K562 (cell line): ENCODE measurements around the gene POU3F1. TPM values are rescaled to one million over a fixed set of nuclear protein-coding genes. Genes with fewer than 3 reads are reported as not detected.

ENCODE experiments used
- ATAC-seq: fragments of 200-7000 bp; cut with Tn5 transposase; 3 replicates; pipeline ENCODE4 v1.9.1; 2020; ENCODE audit warnings: moderate library complexity
- BruUV-seq: library from RNA; stranded (reverse); fragments of 400-500 nt; replicated peaks from 2 replicates; lab custom pipeline; 2021; lab: Mats Ljungman, UMichigan
- CTCF ChIA-PET: fragments of 300-600 bp; formaldehyde crosslinking; extraction: SDS; loops from one replicate; lab custom pipeline; 2021; ENCODE audit warnings: low intra/inter-chr PET ratio; lab: Yijun Ruan, JAX
- POLR2A ChIA-PET: fragments of 300-600, 350-650 bp; sonication (Branson Sonifier 250); formaldehyde crosslinking; extraction: SDS; loops from one replicate; lab custom pipeline; 2021; ENCODE audit warnings: antibody characterized with exemption, inconsistent platforms; lab: Yijun Ruan, JAX
- DNase-seq, 4 experiments: peaks; one replicate each; pipeline versions ENCODE4 v3.0.0 to v3.0.0-alpha.2; 2011 to 2018; ENCODE audit warnings: low spot score in 3 of 4, mixed read lengths in 3 of 4; ENCODE audit errors: extremely low read depth in 1 of 4
- FAIRE-seq: peaks from 2 replicates; lab custom pipeline; 2011; peaks lifted over from hg19 to GRCh38; lab: Jason Lieb, UNC
- H2AFZ ChIP-seq: 2 replicates; pipeline ENCODE4 v1.6.0; 2011; ENCODE audit warnings: low read depth, low read length, control low read depth, inconsistent platforms
- H3K27ac ChIP-seq: fragments of 200-600 bp; 3 replicates; pipeline ENCODE4 v1.8.0; 2011; ENCODE audit warnings: low read depth, mild to moderate bottlenecking, control low read depth, inconsistent platforms, low read length, moderate library complexity, mixed read lengths; ENCODE audit errors: extremely low read depth
- H3K27me3 ChIP-seq, 2 experiments: fragments of 300-600 bp in 1 of 2; 2 replicates in 1 of 2; 3 replicates in 1 of 2; pipeline versions ENCODE4 v1.6.0 to v1.8.0; 2011; ENCODE audit warnings: inconsistent platforms in 2 of 2, low read length in 2 of 2, mild to moderate bottlenecking in 1 of 2, mixed read lengths in 1 of 2, moderate library complexity in 1 of 2; ENCODE audit not compliant: control insufficient read depth in 2 of 2, insufficient read depth in 2 of 2
- H3K36me3 ChIP-seq: fragments of 300-600 bp; 3 replicates; pipeline ENCODE4 v1.8.0; 2011; ENCODE audit warnings: mild to moderate bottlenecking, low read length, inconsistent platforms; ENCODE audit not compliant: control insufficient read depth, insufficient read depth
- H3K4me1 ChIP-seq, 2 experiments: fragments of 200-600 bp in 1 of 2; replicated peaks in 1 of 2; 2 replicates in 1 of 2; 3 replicates in 1 of 2; pipeline versions ENCODE4 v1.5.1 to v1.8.0; 2011; ENCODE audit warnings: inconsistent platforms in 2 of 2, low read length in 2 of 2, mild to moderate bottlenecking in 1 of 2, mixed read lengths in 1 of 2, moderate library complexity in 1 of 2; ENCODE audit not compliant: control insufficient read depth in 2 of 2, insufficient read depth in 2 of 2
- H3K4me2 ChIP-seq: 2 replicates; pipeline ENCODE4 v1.6.1; 2011; ENCODE audit warnings: low read length, control low read depth, inconsistent platforms, mixed read lengths; ENCODE audit not compliant: insufficient read depth
- H3K4me3 ChIP-seq: fragments of 200-600 bp; sonication (generic), shearing (Covaris generic); 2 replicates; pipeline ENCODE4 v1.5.1; 2016; ENCODE audit warnings: control low read depth, inconsistent platforms
- H3K79me2 ChIP-seq: fragments of 200-600 bp; 3 replicates; pipeline ENCODE4 v1.8.0; 2011; ENCODE audit warnings: low read length, inconsistent platforms; ENCODE audit not compliant: control insufficient read depth, insufficient read depth
- H3K9ac ChIP-seq, 2 experiments: 2 replicates each; pipeline versions ENCODE4 v1.6.0 to v1.6.1; 2011; ENCODE audit warnings: low read depth in 2 of 2, low read length in 2 of 2, control low read depth in 1 of 2, inconsistent platforms in 1 of 2, mild to moderate bottlenecking in 1 of 2, mixed read lengths in 1 of 2; ENCODE audit not compliant: insufficient read depth in 1 of 2
- H3K9me1 ChIP-seq: one replicate; pipeline ENCODE4 v1.6.0; 2011; ENCODE audit warnings: inconsistent platforms, mild to moderate bottlenecking, low read length, moderate library complexity; ENCODE audit not compliant: control insufficient read depth, insufficient read depth
- H3K9me3 ChIP-seq: replicated peaks from 2 replicates; pipeline ENCODE4 v1.5.1; 2011; ENCODE audit warnings: low read depth, low read length, inconsistent platforms; ENCODE audit not compliant: control insufficient read depth, insufficient read depth
- H4K20me1 ChIP-seq: replicated peaks from 2 replicates; pipeline ENCODE4 v1.6.1; 2011; ENCODE audit warnings: low read length, inconsistent platforms, mixed read lengths; ENCODE audit not compliant: control insufficient read depth, insufficient read depth
- CGGBP1 ChIP-seq: fragments of 250-450 bp; sonication (Bioruptor Pico); IDR thresholded peaks from 2 replicates; pipeline ENCODE4 v1.9.0; 2021; ENCODE audit warnings: mild to moderate bottlenecking
- DIDO1 ChIP-seq: fragments of 450-650 bp; IDR thresholded peaks from 2 replicates; pipeline ENCODE4 v1.6.1; 2016; ENCODE audit warnings: low read depth, missing biosample characterization, missing genetic modification characterization
- HMGXB4 ChIP-seq: sonication (generic); formaldehyde crosslinking; IDR thresholded peaks from 2 replicates; pipeline ENCODE4 v1.8.1; 2023; ENCODE audit warnings: mild to moderate bottlenecking, missing genetic modification reagents
- KLF13 ChIP-seq: fragments of 450-650 bp; IDR thresholded peaks from 2 replicates; pipeline ENCODE4 v1.6.1; 2016; ENCODE audit warnings: missing genetic modification characterization, low read depth, mild to moderate bottlenecking, missing compliant biosample characterization, moderate library complexity, borderline replicate concordance
- MCM2 ChIP-seq: fragments of 450-650 bp; IDR thresholded peaks from 2 replicates; pipeline ENCODE4 v1.6.1; 2017; ENCODE audit warnings: low read depth, mild to moderate bottlenecking
- NRF1 ChIP-seq, 2 experiments: fragments of 450-650 bp; IDR thresholded peaks in 1 of 2; conservative IDR thresholded peaks in 1 of 2; 2 replicates each; pipeline ENCODE4 v1.6.1; 2014; ENCODE audit warnings: mild to moderate bottlenecking in 2 of 2
- ZNF431 ChIP-seq: sonication (generic); formaldehyde crosslinking; IDR thresholded peaks from 2 replicates; pipeline ENCODE4 v1.8.0; 2022; ENCODE audit warnings: mild to moderate bottlenecking, missing genetic modification reagents
- ZNF518B ChIP-seq: fragments of 250-450 bp; sonication (Bioruptor Pico); IDR thresholded peaks from 2 replicates; pipeline ENCODE4 v1.5.0; 2021; ENCODE audit warnings: mild to moderate bottlenecking, moderate library complexity
- ZNF584 ChIP-seq: fragments of 200-800 bp; sonication (Bioruptor generic); IDR thresholded peaks from 2 replicates; pipeline ENCODE4 v1.6.1; 2016; ENCODE audit warnings: low read depth, mild to moderate bottlenecking, missing genetic modification characterization, missing compliant biosample characterization
- ZNF655 ChIP-seq: fragments of 250-450 bp; sonication (Bioruptor Pico); IDR thresholded peaks from 2 replicates; pipeline ENCODE4 v1.5.0; 2021
- WGBS: fragments of 100-300 bp; shearing (Covaris generic); methylation state at CpG from one replicate; pipeline ENCODE4 v1.1.6; 2016; ENCODE audit warnings: low coverage, mixed read lengths; ENCODE audit not compliant: insufficient coverage; ENCODE audit errors: missing lambda C conversion rate; 5-methylcytosine and 5-hydroxymethylcytosine counted together
- in situ Hi-C: fragments of 300-500 bp; cut with MboI; formaldehyde crosslinking; loops from 4 replicates; pipeline ENCODE4 v1.15.0; 2018; ENCODE audit warnings: inconsistent platforms, mixed read lengths
- intact Hi-C: fragments of 100-400 bp; cut with micrococcal nuclease; formaldehyde crosslinking; loops from 2 replicates; pipeline ENCODE4 v1.14.2; 2022
- polyA plus RNA-seq, 8 experiments: library from polyadenylated mRNA; depleted of rRNA in 4 of 8; stranded (reverse) in 5 of 8; unstranded in 3 of 8; fragments of >200 nt; fragmentation: Nextera tagmentation in 2 of 8; fragmentation: Illumina TruSeq in 1 of 8; extraction: Ambion mirVana in 2 of 8; extraction: Trizol in 1 of 8; gene quantifications; 2 replicates each; pipeline versions ENCODE4 v1.2.1 to v1.2.3, GENCODE V29; 2011 to 2014; ENCODE audit warnings: inconsistent platforms in 1 of 8, missing spikeins in 1 of 8
- total RNA-seq, 7 experiments: library from RNA; depleted of rRNA in 6 of 7; stranded (reverse); fragments of >200 nt in 6 of 7; fragmentation: Illumina TruSeq in 2 of 7; extraction: Trizol in 2 of 7; gene quantifications; 2 replicates each; pipeline versions ENCODE4 v1.2.1 to v1.2.3, GENCODE V29; 2011 to 2021; ENCODE audit warnings: low replicate concordance in 1 of 7

The POU3F1 gene
- total and polyA plus RNA-seq, 9 of the 15 experiments (the other 6 are each of a cell fraction or from before 2014, with no cell fraction given): 0.09 TPM; not detected in 8

DNA sequence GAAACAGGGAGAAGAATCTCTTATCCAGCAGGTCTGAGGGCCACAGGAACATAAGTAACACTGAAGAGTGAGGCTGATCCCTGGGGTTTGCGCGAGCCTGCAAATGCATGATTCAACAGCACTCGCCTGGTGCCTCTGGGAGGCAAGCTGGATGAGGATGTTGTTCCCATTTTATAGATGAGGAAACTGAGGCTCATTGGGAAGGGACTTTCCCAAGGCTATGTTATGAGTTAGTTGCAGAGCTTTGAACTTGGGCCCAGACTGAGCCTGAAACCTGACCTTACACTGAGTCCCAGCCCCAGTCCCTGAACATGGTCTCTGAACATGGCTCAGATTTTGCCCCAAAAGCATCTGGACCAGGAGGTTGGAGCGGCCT lies 27.7 kb upstream of the POU3F1 start:
- H4K20me1 ChIP-seq: peaks cover 23% of the 10 kb centered on the region
- POLR2A ChIA-PET: no interaction called here
- FAIRE-seq (no peak), DNase-seq (no peak), ATAC-seq (no peak)
- H3K9me3 ChIP-seq: no peaks in the 10 kb centered on the region
- no peaks in the 10 kb centered on the region for H3K9me1 ChIP-seq
- H3K9ac ChIP-seq: no peak overlapping the region
- no peak overlapping the region for H3K27ac ChIP-seq
- WGBS: 18% methylated on average over 4 of the region's 4 CpGs
- H3K79me2 ChIP-seq: no peaks in the 10 kb centered on the region
- H3K4me2 ChIP-seq: no peak overlapping the region
- CTCF ChIA-PET: no interaction called here
- in situ Hi-C loops: no loop called here
- no peaks in the 10 kb centered on the region for H3K4me1 ChIP-seq
- H3K27me3 ChIP-seq: peaks cover 13 to 38% of the 10 kb centered on the region in 2 experiments
- intact Hi-C loops: loop anchor here (5.0 kb wide), 1 partner anchor 37 kb away; no protein-coding TSS in a partner anchor
- no TSS peak for BruUV-seq
- H3K36me3 ChIP-seq: no peaks in the 10 kb centered on the region
- H2AFZ ChIP-seq: no peak overlapping the region
- H3K4me3 ChIP-seq: no peak overlapping the region
- no peak for TF ChIP-seq HMGXB4 (CRISPR knock-in tag)
- TF ChIP-seq ZNF518B (CRISPR knock-in tag): no peak
- no peak for TF ChIP-seq ZNF584 (CRISPR knock-in tag)
- TF ChIP-seq ZNF431 (CRISPR knock-in tag): no peak
- TF ChIP-seq KLF13 (tag): no peak
- TF ChIP-seq DIDO1: no peak
- TF ChIP-seq MCM2: no peak
- no peak for TF ChIP-seq NRF1 (conservative IDR thresholded peaks at IDR 0.05 in 1 of 2, IDR thresholded peaks at IDR 0.05 in 1 of 2)
- no peak for TF ChIP-seq CGGBP1
- no peak for TF ChIP-seq ZNF655 (CRISPR knock-in tag)
